AG04449 (cell line): ENCODE data around the gene KLF11.
"Not testable (repeated sequence)": the region's sequence is repeated elsewhere in the genome, so short reads cannot be mapped to it uniquely, and the experiment has no call there.

Experiments
- CTCF ChIA-PET: fragments of 350-600 bp; formaldehyde crosslinking; extraction: SDS; loops from one replicate; lab custom pipeline; 2021; ENCODE audit warnings: antibody characterized with exemption; lab: Yijun Ruan, JAX
- POLR2A ChIA-PET: fragments of 400-600, 350-600 bp; formaldehyde crosslinking; extraction: SDS; loops from one replicate; lab custom pipeline; 2020; ENCODE audit warnings: antibody characterized with exemption, inconsistent platforms; lab: Yijun Ruan, JAX
- DNase-seq: peaks from one replicate; pipeline ENCODE4 v3.0.0-alpha.2; 2010; ENCODE audit warnings: low read depth, low spot score
- H3K4me3 ChIP-seq: 2 replicates; pipeline ENCODE4 v1.5.1; 2011; ENCODE audit warnings: low read depth, mild to moderate bottlenecking, control low read depth, low read length
- CTCF ChIP-seq: IDR thresholded peaks from one replicate; pipeline ENCODE4 v1.5.1; 2011; ENCODE audit warnings: mild to moderate bottlenecking, moderate library complexity, low read length, control low read depth, inconsistent platforms; ENCODE audit not compliant: insufficient read depth; ENCODE audit errors: missing control alignments

KLF11 gene

DNA sequence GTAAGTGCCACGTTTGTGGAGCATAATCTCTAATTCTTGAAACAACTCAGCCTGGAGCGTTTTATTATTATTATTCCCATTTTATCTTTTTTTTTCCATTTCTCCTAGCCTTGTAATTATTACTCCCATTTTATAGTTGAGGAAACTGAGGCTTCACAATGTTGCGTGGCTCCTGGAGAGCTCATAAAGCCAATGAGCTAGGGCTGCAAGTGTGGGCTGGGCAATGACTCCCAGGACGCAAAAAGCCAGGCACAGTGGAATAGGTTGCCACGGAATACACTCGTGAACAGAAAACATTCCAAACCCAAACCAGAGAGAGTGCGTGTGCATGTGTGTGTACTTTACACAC lies 13.5 kb upstream of the KLF11 start:
- DNase-seq = no peak
- ChIA-PET CTCF (interaction anchor here (0.9 to 5.8 kb wide), 3 partner anchors 19 to 231 kb away, joined by 4 to 38 read pairs (median 7); no protein-coding TSS in a partner anchor), POLR2A (no interaction called here)
- TF ChIP-seq CTCF = no peak
- no peak overlapping the region for H3K4me3 ChIP-seq

DNA sequence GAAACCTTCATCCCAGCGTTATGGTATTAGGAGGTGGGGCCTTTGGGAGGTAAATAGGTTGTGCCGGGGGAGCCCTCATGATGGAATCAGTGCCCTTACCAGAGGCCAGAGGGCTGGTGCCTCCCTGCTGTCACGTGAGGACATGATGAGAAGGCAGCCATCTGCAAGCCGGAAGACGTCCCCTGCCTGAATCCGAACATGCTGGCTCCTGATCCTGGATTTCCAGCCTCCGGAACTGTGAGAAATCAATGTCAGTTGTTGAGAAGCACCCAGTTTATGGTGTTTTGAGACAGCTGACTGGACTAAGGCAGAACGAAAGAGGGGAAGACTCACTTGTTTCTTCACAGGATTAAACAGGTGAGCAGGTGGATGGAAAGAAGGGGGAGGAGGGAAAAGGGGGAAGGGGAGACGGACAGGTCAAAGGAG lies 13.0 kb upstream of the KLF11 start:
- H3K4me3 ChIP-seq = no peak overlapping the region
- ChIA-PET POLR2A (no interaction called here), CTCF (interaction anchor here (0.9 to 5.8 kb wide), 4 partner anchors 17 to 231 kb away, joined by 3 to 38 read pairs (median 5); no protein-coding TSS in a partner anchor)
- TF ChIP-seq CTCF = no peak
- no peak for DNase-seq

- DNase-seq, H3K4me3 ChIP-seq, POLR2A ChIA-PET: not testable (repeated sequence)
- CTCF ChIA-PET = interaction anchor here (0.7 to 5.8 kb wide), 5 partner anchors 17 to 232 kb away, joined by 3 to 38 read pairs (median 3); no protein-coding TSS in a partner anchor
These were observed 12.6 kb upstream of the KLF11 start for GRCh38 chr2:10030798-10031197.

GRCh38 chr2:10031886-10032745 lies 11.2 kb upstream of the KLF11 start:
- no peak overlapping the region for H3K4me3 ChIP-seq
- TF ChIP-seq CTCF = no peak
- ChIA-PET POLR2A (no interaction called here), CTCF (interaction anchor here (2.1 to 5.8 kb wide), 2 partner anchors 218 to 233 kb away, joined by 7 to 38 read pairs; no protein-coding TSS in a partner anchor)
- DNase-seq = no peak

- ChIA-PET POLR2A (no interaction called here), CTCF (interaction anchor here (1.2 kb wide), 1 partner anchor 402 kb away, joined by 4 read pairs; no protein-coding TSS in a partner anchor)
- no peak overlapping the region for H3K4me3 ChIP-seq
- no peak for TF ChIP-seq CTCF
- no peak for DNase-seq
These were observed 10.6 kb upstream of the KLF11 start for GRCh38 chr2:10032746-10033105.

DNA sequence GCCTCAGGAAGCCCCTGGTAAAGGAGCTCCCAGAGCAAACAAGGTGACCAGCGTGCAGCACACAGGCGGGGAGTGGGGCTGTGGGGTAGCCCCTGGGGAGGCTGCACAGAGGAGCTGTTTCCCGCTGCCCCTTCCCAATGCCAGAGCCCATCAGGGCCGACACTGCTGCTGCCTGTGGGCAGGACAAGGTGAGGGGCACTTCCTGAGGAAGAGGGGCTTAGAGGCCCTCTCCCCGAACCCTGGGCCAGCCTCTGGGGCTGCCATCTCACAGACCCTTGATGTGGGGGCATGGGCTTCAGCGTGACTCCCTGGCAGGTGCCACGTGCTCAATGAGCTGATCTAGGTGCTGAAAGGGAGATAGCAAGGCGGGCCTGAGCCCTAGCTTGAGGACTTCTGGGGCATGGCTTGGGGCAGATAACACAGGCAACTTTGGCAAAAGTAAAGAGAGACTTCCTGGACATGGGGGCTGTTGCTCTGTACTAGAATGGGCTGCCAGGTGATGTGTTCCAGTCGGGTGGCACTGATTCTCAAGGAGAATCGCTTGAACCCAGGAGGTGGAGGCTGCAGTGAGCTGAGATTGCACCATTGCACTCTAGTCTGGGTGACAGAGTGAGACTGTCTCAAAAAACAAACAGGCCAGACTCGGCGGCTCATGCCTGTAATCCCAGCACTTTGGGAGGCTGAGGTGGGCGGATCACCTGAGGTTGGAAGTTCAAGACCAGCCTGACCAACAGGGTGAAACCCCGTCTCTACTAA lies 9.9 kb upstream of the KLF11 start:
- DNase-seq = no peak
- POLR2A ChIA-PET = no interaction called here
- TF ChIP-seq CTCF = no peak
- H3K4me3 ChIP-seq = no peak overlapping the region
- CTCF ChIA-PET = interaction anchor here (1.1 to 5.6 kb wide), 3 partner anchors 14 to 402 kb away, joined by 4 to 29 read pairs (median 5); no protein-coding TSS in a partner anchor
